HG02571 (cell line): ENCODE measurements around the gene BLTP3A.
"Not testable (repeated sequence)": the region's sequence is repeated elsewhere in the genome, so short reads cannot be mapped to it uniquely, and the experiment has no call there.

Source experiments
- ATAC-seq: cut with Tn5 transposase; IDR thresholded peaks from one replicate; pipeline ENCODE4 v1.9.1; 2021; ENCODE audit warnings: mild to moderate bottlenecking, moderate library complexity; ENCODE audit not compliant: unreplicated experiment

BLTP3A gene, protein sequence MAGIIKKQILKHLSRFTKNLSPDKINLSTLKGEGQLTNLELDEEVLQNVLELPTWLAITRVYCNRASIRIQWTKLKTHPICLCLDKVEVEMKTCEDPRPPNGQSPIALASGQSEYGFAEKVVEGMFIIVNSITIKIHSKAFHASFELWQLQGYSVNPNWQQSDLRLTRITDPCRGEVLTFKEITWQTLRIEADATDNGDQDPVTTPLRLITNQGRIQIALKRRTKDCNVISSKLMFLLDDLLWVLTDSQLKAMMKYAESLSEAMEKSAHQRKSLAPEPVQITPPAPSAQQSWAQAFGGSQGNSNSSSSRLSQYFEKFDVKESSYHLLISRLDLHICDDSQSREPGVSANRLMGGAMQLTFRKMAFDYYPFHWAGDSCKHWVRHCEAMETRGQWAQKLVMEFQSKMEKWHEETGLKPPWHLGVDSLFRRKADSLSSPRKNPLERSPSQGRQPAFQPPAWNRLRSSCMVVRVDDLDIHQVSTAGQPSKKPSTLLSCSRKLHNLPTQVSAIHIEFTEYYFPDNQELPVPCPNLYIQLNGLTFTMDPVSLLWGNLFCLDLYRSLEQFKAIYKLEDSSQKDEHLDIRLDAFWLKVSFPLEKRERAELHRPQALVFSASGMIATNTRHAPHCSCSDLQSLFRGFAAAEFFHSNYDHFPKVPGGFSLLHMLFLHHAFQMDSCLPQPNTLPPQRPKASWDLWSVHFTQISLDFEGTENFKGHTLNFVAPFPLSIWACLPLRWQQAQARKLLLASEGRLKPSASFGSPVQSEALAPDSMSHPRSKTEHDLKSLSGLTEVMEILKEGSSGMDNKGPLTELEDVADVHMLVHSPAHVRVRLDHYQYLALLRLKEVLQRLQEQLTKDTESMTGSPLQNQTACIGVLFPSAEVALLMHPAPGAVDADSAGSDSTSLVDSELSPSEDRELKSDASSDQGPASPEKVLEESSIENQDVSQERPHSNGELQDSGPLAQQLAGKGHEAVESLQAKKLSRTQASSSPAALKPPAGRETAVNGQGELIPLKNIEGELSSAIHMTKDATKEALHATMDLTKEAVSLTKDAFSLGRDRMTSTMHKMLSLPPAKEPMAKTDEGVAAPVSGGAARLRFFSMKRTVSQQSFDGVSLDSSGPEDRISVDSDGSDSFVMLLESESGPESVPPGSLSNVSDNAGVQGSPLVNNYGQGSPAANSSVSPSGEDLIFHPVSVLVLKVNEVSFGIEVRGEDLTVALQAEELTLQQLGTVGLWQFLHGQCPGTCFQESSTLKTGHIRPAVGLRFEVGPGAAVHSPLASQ (N-terminal part only)

DNA sequence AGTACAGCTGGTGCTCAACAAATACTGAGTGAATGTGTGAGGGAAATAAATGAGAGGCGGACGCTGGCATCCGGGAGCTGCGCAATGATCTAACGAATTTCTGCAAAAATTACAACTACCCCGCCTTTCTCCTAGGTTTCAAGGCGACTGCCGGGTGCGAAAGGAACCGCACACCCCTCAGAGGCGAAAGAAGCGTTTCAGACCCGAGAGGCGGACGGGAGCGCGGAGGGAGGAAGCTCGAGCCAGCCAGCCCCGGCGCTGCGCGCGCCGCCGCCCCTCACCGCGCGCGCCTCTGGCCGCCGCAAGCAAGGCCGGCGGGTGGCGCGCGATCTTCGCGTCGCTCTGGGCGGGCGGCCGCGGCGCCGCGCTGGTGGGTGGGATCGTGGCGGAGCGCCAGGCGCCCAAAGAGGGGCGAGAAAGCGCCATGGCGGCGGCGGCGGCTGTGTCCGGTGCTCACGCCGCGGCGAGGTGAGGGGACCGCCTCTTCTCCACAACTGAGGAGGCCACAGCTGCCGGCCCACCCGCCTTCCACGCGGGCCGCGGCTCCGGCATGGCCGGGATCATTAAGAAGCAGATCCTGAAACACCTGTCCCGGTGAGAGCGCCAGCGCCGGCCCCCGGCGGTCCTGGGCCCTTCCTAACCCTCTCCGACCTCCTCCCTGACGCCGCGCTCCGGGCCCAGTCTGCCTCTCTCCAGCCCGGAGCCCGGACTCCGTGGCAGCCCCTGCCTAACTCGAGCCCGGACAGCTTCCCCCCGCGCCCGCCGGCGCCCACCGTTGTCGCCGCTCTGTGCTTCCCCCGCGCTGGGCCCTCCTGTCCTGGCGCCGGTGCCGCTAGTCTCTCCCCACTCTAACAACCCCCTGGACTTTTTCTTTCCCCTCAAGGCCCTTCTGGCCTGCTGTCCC, at the start of gene BLTP3A:
Gene BLTP3A (plus strand): TSS at position 383 of the 904 bp plus-strand sequence. CDS start 168 bp downstream, at position 551.
- peak; percentile 74 for ATAC-seq

GRCh38 chr6:34742094-34742493, 49.8 kb upstream of the BLTP3A start:
- no peak for ATAC-seq

DNA sequence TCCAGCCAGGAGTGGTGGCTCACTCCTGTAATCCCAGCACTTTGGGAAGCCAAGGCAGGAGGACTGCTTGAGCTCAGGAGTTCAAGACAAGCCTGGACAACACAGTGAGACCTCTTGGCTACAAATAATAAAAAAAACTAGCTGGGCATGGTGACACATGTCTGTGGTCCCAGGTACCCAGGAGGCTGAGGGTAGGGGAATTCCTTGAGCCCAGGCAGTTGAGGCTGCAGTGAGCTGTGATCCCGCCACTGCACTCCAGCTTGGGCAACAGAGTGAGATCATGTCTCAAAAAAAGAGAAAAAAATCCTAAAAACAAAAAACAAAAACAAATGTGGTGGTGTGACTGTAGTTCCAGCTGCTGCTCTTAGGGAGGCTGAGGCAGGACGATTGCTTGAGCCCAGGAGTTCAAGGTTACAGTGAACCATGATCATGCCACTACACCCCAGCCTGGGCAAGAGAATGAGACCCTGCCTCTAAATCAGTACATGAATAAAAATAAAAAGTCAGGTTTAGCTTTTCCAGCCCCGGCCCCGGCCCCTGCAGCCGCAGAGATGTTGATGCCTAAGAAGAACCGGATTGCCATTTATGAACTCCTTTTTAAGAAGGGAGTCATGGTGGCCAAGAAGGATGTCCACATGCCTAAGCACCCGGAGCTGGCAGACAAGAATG, 48.1 kb upstream of the BLTP3A start:
- no peak for ATAC-seq

DNA sequence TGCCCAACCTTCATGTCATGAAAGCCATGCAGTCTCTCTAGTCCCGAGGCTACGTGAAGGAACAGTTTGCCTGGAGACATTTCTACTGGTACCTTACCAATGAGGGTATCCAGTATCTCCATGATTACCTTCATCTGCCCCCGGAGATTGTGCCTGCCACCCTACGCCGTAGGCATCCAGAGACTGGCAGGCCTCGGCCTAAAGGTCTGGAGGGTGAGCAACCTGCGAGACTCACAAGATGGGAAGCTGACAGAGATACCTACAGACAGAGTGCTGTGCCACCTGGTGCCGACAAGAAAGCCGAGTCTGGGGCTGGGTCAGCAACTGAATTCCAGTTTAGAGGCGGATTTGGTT, 47.6 kb upstream of the BLTP3A start:
- not testable (repeated sequence) for ATAC-seq

DNA sequence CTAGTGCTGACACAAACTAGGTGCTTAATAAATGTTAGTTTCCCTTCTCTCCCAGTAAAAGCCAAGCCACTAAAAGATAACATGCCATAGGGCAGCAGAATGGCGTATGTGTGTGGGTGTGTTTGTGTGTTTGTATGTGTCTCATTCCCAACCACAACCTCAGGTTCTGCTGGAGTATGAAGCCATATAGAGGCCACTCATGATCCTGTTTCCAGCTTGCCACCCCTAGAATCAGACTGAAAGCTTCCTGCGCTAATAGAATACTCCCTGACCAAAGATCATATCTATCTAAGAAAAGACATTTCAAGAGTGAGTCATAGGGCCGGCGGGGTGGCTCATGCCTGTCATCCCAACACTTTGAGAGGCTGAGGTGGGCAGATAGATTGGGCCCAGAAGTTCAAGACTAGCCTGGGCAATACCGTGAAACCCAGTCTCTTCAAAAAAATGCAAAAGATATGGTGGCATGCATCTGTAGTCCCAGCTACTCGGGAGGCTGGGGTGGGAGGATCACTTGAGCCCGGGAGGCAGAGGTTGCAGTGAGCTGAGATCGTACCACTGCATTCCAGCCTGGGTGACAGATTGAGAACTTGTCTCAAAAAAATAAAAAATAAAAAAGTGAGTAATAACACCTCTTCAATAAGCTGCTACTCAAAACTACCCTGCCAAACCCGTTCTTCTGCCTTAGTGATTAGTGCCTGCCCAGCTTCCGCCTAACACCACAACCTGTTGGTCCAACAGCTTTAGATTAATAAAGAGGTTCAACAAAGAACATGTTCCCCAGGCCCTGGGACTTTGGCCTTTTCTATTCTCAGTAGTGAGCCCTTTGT, 46.4 kb upstream of the BLTP3A start:
- no peak for ATAC-seq

GRCh38 chr6:34746104-34746846, 45.6 kb upstream of the BLTP3A start:
- ATAC-seq = no peak

DNA sequence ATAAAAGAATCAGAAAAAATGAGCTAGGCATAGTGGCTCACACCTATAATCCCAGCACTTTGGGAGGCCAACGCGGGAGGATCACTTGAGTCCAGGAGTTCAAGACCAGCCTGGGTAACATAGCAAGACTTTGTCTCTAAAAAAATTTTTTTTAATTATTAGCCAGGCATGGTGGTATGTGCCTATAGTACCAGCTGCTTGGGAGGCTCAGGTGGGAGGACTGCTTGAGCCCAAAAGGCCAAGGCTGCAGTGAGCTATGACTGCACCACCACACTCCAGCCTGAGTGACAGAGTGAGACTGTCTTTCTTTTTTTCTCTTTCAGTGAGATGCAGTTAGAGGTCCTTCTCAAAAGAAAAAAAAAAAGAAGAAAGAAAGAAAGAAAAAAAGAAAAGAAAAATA, 43.1 kb upstream of the BLTP3A start:
- ATAC-seq = no peak

DNA sequence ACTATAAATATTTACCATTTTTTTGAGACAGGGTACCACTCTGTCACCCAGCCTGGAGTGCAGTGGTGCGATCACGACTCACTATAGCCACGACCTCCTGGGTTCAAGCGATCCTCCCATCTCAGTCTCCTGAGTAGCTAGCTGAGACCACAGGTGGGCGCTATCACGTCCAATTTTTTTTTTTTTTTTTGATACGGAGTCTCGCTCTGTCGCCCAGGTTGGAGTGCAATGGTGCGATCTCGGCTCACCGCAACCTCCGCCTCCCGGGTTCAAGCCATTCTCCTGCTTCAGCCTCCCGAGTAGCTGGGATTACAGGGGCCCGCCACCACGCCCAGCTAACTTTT, 35.4 kb upstream of the BLTP3A start:
- ATAC-seq = not testable (repeated sequence)

DNA sequence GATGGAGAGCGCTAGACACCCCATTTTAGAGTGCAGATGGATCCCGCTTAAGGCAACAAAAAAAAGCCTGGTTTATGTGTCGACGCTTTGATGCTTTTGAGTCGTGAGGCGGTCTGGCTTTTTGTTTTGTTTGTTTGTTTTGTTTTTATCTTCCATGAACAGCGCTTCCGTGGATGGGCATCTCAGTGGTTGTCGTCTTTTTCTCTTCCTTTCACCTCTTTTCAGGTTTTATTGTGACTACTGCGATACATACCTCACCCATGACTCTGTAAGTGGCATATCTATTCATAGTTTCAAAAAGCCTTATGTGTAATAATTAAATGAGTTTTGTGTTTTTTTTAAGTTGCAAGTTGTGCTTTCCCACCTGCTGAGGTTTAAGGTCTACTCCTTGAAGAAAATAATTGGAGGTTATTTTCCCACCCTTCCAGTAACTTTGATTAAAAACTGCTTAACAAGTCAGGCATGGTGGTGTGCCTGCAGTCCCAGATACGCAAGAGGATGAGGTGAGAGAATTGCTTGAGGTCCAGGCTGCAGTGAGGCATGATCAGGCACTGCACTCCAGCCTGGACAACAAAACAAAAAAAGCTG, 34.1 kb upstream of the BLTP3A start:
- no peak for ATAC-seq

- ATAC-seq = no peak
Measured at GRCh38 chr6:34760108-34760507, 31.8 kb upstream of the BLTP3A start.

- ATAC-seq = not testable (repeated sequence)
Measured at GRCh38 chr6:34761681-34762080, 30.2 kb upstream of the BLTP3A start.

DNA sequence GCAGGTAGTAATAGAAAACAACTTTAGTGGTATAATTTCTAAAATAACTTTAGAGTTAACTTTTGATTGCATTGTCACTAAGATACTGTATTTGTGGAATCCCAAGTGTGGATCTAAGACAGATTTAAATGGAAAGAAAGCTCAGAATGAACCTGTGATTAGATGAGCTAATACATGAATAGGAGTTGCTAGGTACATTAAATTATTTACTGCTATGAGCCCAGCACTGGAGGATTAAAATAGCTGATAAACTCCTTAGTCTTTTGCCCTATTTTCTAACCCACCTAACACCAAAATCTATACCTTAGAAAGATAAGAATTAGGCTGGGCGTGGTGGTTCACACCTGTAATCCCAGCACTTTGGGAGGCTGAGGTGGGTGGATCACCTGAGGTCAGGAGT, 23.7 kb upstream of the BLTP3A start:
- ATAC-seq = no peak

GRCh38 chr6:34771727-34772126, 20.2 kb upstream of the BLTP3A start:
- no peak for ATAC-seq

DNA sequence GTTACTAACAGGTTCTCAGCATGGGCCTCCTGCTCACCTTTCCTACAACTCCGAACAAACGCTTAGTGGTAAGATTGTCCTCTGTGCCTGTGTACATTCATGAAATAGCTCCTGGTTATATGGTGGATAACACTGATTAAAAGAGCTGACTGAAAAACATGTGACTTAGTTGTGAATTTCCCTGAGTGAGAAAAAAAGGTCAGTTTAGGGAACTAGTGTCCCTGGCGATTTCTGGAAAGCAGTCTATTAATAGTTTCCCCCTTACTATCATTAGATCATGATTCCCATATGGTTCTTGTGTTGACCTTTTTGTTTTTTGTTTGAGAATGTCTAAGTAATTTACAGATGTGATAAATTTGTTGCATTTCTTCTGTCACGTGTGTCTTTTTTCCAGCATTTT, 18.9 kb upstream of the BLTP3A start:
- no peak for ATAC-seq

GRCh38 chr6:34773916-34774315, 18.0 kb upstream of the BLTP3A start:
- ATAC-seq = no peak

DNA sequence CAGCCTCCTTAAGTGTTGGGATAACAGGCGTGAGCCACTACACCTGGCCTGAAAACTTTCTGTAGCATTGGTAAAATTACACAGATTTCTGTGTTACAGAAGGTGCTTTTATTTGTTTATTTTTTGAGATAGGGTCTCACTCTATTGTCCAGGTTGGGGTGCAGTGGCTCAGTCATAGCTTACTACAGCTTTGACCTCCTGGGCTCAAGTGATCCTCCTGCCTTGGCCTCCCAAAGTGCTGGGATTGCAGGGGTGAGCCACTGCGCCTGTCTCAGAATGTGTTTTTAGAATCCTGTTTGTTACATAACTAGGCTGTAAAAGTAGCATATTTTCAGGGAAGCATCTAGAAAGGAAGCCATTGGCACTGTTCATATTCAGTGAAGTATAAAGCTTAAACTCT, 16.9 kb upstream of the BLTP3A start:
- no peak for ATAC-seq

DNA sequence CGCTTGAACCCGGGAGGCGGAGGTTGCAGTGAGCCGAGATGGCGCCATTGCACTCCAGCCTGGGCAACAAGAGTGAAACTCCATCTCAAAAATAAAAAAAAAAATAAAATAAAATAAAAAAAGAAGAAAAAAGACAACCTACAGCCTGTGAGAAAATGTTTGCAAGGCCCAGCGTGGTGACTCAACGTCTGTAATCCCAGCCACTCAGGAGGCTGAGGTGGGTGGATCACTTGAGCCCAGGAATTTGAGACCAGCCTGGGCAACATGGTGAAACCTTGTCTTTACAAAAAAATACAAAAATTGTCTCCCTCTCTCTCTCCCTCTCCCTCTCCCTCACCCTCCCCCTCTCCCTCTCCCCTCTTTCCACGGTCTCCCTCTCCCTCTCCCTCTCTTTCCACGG, 6.5 kb upstream of the BLTP3A start:
- not testable (repeated sequence) for ATAC-seq

- ATAC-seq = not testable (repeated sequence)
Measured at GRCh38 chr6:34787152-34787551, 4.7 kb upstream of the BLTP3A start.
